GM10248 (cell line): ENCODE measurements around the gene ERGIC1.

Source experiments
- CTCF ChIA-PET: fragments of 300-600 bp; sonication (Branson Sonifier 250); formaldehyde crosslinking; extraction: SDS; loops from one replicate; lab custom pipeline; 2021; ENCODE audit warnings: antibody characterized with exemption; lab: Yijun Ruan, JAX
- POLR2A ChIA-PET: fragments of 350-650 bp; sonication (Branson Sonifier 250); formaldehyde crosslinking; extraction: SDS; loops from one replicate; lab custom pipeline; 2020; ENCODE audit warnings: antibody characterized with exemption; lab: Yijun Ruan, JAX
- DNase-seq: peaks from one replicate; pipeline ENCODE4 v3.0.0; 2012; ENCODE audit errors: extremely low spot score
- TF ChIP-seq, protein P1 (sequence below): IDR thresholded peaks from 2 replicates; pipeline ENCODE4 v1.5.1; 2012; ENCODE audit warnings: mild to moderate bottlenecking, low read depth; ENCODE audit errors: extremely low read depth, missing control alignments, control extremely low read depth

ERGIC1 gene

DNA sequence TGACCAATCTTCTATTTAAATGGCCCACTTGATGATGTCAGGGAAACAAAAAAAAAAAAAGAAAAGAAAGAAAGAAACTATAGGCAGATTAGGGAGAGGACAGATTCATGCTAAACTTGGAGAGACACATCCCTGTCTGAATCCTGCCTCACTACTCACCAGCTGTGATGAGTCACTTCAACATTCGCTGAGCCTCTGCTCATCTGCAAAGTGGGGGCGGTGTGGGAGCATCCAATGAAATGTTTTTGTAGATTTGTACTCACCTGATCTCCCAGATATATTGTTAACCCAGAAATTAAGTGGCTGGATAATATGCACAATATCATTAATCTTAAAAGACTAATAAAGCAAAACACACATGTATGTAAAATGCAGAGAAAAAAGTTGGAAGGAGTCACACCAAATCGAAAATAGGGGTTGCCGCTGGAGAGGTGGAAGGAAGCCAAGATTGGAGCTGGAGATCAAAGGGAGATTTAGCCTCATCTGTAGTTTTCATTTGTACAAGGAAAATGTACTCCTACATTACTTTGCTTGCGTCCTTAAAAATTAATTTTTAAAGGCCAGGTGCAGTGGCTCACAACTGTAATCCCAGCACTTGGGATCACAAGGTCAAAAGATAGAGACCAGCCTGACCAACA lies 17.0 kb upstream of the ERGIC1 start:
- POLR2A ChIA-PET, result no interaction called here
- no peak for DNase-seq
- TF ChIP-seq, protein P1, sequence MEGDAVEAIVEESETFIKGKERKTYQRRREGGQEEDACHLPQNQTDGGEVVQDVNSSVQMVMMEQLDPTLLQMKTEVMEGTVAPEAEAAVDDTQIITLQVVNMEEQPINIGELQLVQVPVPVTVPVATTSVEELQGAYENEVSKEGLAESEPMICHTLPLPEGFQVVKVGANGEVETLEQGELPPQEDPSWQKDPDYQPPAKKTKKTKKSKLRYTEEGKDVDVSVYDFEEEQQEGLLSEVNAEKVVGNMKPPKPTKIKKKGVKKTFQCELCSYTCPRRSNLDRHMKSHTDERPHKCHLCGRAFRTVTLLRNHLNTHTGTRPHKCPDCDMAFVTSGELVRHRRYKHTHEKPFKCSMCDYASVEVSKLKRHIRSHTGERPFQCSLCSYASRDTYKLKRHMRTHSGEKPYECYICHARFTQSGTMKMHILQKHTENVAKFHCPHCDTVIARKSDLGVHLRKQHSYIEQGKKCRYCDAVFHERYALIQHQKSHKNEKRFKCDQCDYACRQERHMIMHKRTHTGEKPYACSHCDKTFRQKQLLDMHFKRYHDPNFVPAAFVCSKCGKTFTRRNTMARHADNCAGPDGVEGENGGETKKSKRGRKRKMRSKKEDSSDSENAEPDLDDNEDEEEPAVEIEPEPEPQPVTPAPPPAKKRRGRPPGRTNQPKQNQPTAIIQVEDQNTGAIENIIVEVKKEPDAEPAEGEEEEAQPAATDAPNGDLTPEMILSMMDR, result no peak
- CTCF ChIA-PET, result interaction anchor here (0.9 to 1.6 kb wide), 3 partner anchors 19 to 46 kb away, joined by 3 read pairs; partner anchors contain the start of gene DUSP1

DNA sequence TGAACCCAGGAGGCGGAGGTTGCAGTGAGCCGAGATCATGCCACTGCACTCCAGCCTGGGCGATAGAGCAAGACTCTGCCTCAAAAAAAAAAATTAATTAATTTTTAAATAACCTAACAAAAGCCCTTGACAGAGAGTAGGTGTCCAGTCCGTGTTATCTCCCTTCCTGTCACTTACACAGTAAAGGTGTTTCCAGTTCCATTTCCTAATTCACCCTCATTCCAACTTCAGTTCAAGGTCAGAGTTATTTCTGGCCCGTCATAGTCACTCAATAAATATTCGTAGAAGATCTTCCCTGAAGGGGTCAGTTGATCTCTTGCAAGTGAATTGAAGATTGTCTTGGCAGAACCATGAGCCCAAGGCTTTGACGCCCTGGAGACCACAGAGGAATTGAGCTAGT lies 16.4 kb upstream of the ERGIC1 start:
- ChIA-PET POLR2A (no interaction called here), CTCF (interaction anchor here (0.7 to 1.6 kb wide), 2 partner anchors 42 to 47 kb away, joined by 3 to 5 read pairs; partner anchors contain the start of gene DUSP1)
- DNase-seq, result no peak
- TF ChIP-seq, protein P1, result no peak

DNA sequence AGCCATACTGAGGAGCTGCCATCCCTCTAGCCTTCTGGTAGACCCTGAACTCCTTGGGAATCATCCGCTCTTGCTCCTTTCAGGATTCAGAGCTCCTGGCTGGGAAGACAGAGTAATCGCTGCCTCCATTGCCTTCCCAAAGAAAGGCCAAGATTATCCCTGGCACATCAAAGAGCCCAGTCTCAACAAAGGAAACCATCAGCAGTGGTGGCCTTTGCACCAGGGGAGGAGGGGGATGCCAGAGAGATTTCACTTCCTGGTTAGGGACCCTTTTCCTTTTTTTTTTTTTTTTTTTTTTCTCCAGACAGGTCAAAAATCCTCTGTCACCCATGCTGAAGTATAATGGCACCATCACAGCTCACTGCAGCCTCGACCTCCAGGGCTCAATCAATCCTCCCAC lies 16.0 kb upstream of the ERGIC1 start:
- POLR2A ChIA-PET, result interaction anchor here (0.7 kb wide), 1 partner anchor 49 kb away, joined by 5 read pairs; no protein-coding TSS in a partner anchor
- CTCF ChIA-PET, result interaction anchor here (0.7 to 1.6 kb wide), 2 partner anchors 43 to 48 kb away, joined by 3 to 5 read pairs; partner anchors contain the start of gene DUSP1
- TF ChIP-seq, protein P1, result no peak
- no peak for DNase-seq

DNA sequence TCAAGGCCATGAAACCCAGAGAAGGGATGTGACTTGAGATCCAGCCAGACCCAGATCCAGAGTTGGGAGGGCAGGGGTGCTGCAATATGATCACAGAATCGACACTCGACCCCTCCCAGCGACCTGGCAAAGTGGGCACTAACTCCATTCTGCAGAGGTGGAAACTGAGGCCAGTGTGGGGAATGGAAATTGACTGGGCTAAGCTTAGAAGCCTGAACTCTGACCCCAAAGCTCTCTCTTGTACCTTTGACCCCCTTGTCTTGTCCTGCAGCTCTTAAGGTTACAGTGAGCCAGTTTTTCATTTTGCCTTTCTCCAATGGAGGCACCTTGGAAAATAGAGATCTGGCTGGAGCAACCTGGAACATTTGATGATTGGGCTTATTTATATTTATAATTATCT lies 14.5 kb upstream of the ERGIC1 start:
- CTCF ChIA-PET, result no interaction called here
- no peak for DNase-seq
- TF ChIP-seq, protein P1, result no peak
- POLR2A ChIA-PET, result no interaction called here

DNA sequence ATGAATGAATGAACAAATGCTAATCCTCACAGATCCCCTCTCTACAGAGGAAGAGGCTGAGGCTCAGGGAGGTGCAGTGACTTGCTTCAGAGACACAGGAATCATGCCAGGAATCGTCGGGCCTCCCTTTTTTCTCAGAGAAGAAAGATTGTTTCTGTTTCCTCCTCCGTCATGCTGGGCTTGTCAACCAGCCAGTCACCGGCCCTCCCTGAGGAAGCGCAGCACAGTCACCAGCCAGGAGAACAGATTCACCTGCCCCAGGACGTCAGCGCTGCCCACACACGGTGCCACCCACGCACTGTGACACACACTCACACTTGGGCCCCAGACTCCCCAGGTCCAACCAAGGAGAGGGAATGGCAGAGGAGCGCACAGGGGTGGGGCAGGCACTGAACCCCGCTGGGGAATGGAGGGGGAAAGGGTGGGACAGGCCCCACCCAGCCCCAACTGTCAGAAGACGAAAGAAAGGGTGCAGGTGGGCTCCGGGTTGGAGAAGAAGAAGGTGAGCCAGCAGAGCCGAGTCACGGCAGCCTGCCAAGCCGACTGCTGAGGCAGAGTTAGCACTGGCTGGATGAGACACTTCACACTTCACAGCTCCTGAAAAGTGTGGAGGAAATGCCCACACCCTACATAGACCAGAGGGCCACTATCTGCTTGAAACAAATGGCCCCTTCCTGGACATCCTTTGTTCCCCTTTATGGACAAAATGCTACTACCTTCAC lies 13.8 kb upstream of the ERGIC1 start:
- POLR2A ChIA-PET, result no interaction called here
- TF ChIP-seq, protein P1, result no peak
- no peak for DNase-seq
- CTCF ChIA-PET, result interaction anchor here (1.7 kb wide), 1 partner anchor 10 kb away, joined by 8 read pairs; no protein-coding TSS in a partner anchor

DNA sequence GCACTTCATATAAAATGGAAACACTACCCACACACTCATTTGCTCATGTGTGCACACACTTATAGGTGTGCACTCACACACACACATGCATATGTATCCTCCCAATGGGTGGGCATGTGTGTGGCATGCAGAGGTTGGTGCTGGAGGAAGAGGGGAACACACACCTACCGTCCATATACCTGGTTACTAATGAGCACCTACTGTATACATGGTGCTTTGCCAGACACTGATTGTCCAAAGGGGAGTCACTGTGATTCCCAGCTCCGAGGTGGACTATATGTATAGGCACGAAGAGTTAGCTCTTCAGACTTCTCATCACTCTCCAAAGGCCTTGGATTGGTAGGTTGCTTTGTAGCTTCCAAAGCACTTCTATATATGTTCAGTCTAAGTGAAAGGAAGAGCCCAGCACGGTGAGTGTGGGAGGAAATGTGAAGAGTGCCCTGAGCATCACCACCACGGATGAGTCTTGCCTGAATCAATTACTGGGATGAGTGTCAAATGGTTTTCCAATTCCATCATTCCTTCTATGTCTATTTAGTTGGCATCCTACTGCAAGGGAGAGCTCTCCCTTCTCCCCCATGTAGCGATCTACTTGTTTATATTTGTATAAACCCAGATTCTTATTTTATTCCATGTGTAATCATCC lies 12.6 kb upstream of the ERGIC1 start:
- no peak for DNase-seq
- TF ChIP-seq, protein P1, result no peak
- ChIA-PET POLR2A (no interaction called here), CTCF (interaction anchor here (1.7 to 1.9 kb wide), 2 partner anchors 9 to 14 kb away, joined by 7 to 8 read pairs; no protein-coding TSS in a partner anchor)
